ENCODE data around the gene DLGAP4.

Gene DLGAP4

DNA sequence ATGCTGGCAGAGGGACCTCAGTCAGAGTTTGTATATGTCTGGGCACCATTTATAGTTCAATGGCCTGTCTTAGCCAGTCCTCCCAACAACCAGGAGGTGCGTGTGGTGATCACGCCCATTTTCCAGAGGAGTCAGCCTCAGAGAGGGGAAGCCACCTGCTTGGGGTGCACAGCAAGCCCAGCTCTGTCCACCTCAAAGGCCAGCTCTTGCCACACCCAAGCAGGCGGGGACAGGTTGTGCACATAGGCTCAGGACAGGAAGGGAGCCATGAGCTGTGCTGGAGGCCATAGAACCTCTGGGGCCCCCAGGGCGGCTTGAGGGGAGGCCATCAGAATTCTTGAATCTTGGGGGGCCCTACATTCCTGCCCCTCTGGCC is 61.2 kb downstream of the DLGAP4 start:
- Histone ChIP-seq H3K36me3 (no peaks in the 10 kb centered on the region), H3K4me1 (no peaks in the 10 kb centered on the region), H3K4me3 (no peak overlapping the region), H3K27ac (no peak overlapping the region), H3K27me3 (peaks cover 0 to 41% of the 10 kb centered on the region in 2 donors), H3K9me3 (no peaks in the 10 kb centered on the region)
- no peak for DNase-seq
- TF ChIP-seq, protein P1, sequence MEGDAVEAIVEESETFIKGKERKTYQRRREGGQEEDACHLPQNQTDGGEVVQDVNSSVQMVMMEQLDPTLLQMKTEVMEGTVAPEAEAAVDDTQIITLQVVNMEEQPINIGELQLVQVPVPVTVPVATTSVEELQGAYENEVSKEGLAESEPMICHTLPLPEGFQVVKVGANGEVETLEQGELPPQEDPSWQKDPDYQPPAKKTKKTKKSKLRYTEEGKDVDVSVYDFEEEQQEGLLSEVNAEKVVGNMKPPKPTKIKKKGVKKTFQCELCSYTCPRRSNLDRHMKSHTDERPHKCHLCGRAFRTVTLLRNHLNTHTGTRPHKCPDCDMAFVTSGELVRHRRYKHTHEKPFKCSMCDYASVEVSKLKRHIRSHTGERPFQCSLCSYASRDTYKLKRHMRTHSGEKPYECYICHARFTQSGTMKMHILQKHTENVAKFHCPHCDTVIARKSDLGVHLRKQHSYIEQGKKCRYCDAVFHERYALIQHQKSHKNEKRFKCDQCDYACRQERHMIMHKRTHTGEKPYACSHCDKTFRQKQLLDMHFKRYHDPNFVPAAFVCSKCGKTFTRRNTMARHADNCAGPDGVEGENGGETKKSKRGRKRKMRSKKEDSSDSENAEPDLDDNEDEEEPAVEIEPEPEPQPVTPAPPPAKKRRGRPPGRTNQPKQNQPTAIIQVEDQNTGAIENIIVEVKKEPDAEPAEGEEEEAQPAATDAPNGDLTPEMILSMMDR (IDR thresholded peaks at IDR 0.05), result no peak
- intact Hi-C loops (cut with DNase I; ENCODE audit: low total_unique reads), result no loop called here

DNA sequence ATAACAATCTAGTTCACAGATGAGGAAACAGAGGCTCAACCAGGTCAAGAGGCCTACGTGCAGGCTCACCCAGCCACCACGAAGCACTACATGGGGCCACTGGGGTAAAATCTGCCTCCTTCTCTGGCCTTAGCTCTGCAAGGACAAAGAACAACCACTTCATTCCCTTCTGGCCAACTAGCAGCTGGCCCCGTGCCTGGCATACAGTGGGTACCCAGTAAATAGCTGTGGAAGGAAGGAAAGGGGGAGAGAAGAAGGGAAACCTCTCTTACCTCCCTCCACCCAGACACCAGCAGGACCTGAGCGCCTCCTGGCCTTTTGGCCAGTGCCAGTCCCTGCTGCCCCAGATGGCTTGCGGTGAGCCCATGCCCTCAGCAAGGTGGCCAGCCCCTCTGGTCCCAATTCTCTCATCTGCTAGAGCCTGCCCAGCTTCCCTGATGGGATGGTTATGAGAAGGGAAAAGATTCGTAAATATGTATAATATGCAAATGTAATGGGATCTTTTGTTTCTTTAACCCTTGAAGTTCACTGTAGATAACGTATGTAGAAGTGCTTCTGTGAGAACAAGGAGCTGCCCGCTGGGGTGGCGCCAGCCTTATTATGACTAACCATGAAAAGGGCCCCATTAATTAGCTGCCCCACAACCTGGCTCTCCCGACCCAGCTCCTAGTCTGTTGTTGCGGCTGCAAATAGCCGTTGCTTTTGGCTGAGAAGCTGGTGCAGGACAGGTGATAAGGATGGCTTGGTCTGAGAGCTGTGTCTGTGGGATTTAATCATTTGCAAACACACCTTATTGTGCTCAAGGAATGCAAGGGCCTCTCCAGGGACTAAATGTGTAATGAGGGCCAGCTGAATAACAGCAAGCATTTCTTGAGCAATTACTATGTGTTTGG is 62.0 kb downstream of the DLGAP4 start:
- intact Hi-C loops (cut with DNase I; ENCODE audit: low total_unique reads), result no loop called here
- H3K9me3 ChIP-seq, result no peaks in the 10 kb centered on the region
- no peak for DNase-seq
- H3K27ac ChIP-seq, result no peak overlapping the region
- no peaks in the 10 kb centered on the region for H3K36me3 ChIP-seq
- peaks cover 0 to 42% of the 10 kb centered on the region in 2 donors for H3K27me3 ChIP-seq
- TF ChIP-seq, protein P1 (IDR thresholded peaks at IDR 0.05), result no peak
- H3K4me3 ChIP-seq, result no peak overlapping the region
- no peaks in the 10 kb centered on the region for H3K4me1 ChIP-seq

DNA sequence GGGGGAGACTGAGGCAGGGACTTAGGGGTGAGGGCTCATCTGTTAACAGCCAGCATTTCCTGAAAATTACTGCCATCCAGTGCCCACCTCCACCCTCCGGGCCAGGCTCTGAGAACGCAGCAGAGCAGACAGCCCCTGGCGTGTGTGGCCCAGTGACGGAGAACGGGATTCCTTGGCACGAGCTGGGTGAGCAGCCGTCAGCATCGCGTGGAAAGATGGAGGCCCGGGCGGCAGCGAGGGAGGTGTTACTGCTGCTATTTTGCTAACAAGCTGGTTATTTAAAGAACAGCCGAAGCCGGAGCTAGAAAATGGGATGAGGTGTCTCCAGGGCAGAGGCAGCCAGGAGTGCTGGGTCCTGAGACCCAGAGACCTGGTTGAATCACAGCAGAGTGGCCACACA is 62.7 kb downstream of the DLGAP4 start:
- no peaks in the 10 kb centered on the region for H3K4me1 ChIP-seq
- no peak overlapping the region for H3K27ac ChIP-seq
- TF ChIP-seq, protein P1 (IDR thresholded peaks at IDR 0.05), result no peak
- H3K36me3 ChIP-seq, result no peaks in the 10 kb centered on the region
- no peak for DNase-seq
- no peaks in the 10 kb centered on the region for H3K9me3 ChIP-seq
- no peak overlapping the region for H3K4me3 ChIP-seq
- intact Hi-C loops (cut with DNase I; ENCODE audit: low total_unique reads), result no loop called here
- H3K27me3 ChIP-seq, result peaks cover 0 to 43% of the 10 kb centered on the region in 2 donors

DNA sequence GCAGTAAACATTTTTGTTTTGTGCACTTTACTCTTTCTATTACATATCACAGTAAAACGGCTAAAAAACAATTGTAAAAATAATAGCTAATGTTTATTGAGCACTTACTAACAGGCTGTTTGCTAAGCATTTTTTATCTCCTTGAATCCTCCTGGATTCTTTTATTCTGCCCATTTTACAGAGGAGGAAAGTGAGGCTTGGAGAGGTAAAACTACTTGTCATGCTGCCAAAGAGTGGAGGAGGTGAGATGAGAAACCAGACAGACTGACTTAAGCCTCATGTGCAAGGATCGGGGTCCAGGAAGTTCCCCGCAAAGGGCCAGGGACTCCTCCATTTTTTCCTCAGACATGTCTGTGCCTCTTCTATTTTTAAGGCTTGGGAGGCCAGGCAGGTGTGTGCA is 63.6 kb downstream of the DLGAP4 start:
- peaks cover 0 to 46% of the 10 kb centered on the region in 2 donors for H3K27me3 ChIP-seq
- no peak overlapping the region for H3K27ac ChIP-seq
- H3K4me1 ChIP-seq, result no peaks in the 10 kb centered on the region
- no peaks in the 10 kb centered on the region for H3K9me3 ChIP-seq
- TF ChIP-seq, protein P1 (IDR thresholded peaks at IDR 0.05), result no peak
- intact Hi-C loops (cut with DNase I; ENCODE audit: low total_unique reads), result no loop called here
- no peak for DNase-seq
- no peaks in the 10 kb centered on the region for H3K36me3 ChIP-seq
- H3K4me3 ChIP-seq, result no peak overlapping the region

DNA sequence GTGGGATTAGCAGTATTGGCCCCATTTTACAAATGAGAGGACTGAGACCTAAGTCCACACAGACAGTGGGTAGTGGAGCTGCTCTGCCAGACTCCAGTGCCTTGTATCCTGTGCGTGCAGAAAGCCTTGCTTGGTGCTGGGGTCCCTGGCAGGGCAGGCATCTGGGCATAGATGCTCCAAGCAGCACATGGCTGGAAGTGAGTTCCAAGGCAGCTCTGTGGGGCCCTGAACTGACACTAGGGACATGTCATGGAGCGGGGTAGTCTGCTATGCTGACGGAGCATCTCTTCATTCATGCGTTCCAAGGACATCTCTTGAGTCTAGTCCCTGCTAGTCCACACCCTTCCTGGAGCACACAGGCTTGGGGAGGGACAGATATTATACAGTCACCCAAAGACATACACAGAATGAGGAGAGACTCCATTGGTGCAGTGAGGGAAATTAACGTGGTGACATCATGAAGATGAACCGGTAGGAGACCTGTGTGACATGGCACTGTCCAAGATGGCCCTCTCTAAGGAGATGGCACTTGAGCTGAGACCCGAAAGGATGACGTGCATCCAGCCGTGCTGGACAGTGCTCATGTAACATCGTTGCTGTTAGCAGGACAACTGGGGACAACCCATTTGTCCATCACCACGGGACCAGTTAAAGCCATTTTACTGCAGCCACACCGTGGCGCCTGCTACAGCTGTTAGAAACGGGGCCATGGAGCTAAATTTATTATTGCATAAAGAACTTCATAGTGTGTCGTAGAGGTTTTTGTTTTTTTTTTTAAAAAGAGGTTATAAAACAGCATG is 65.1 kb downstream of the DLGAP4 start:
- H3K36me3 ChIP-seq, result no peaks in the 10 kb centered on the region
- H3K4me3 ChIP-seq, result no peak overlapping the region
- H3K27me3 ChIP-seq, result peaks cover 0 to 53% of the 10 kb centered on the region in 2 donors
- no peaks in the 10 kb centered on the region for H3K4me1 ChIP-seq
- TF ChIP-seq, protein P1 (IDR thresholded peaks at IDR 0.05), result no peak
- no peak for DNase-seq
- intact Hi-C loops (cut with DNase I; ENCODE audit: low total_unique reads), result no loop called here
- no peaks in the 10 kb centered on the region for H3K9me3 ChIP-seq
- no peak overlapping the region for H3K27ac ChIP-seq

Data from tibial artery (tissue), 4 donors.